Fibroblast of the aortic adventitia (primary cell): ENCODE data around the gene DIP2B. TPM values are rescaled to one million over a fixed set of nuclear protein-coding genes. Genes with fewer than 3 reads are reported as not detected.

Source experiments
- DNase-seq: peaks from one replicate; pipeline ENCODE4 v3.0.0-alpha.2; 2010; ENCODE audit warnings: low read depth
- H3K4me3 ChIP-seq: 2 replicates; pipeline ENCODE4 v1.5.1; 2011; ENCODE audit warnings: low read depth, mild to moderate bottlenecking, control low read depth, low read length, moderate library complexity
- CTCF ChIP-seq: IDR thresholded peaks from 2 replicates; pipeline ENCODE4 v1.5.1; 2011; ENCODE audit warnings: mild to moderate bottlenecking, low read length, control low read depth, inconsistent platforms; ENCODE audit not compliant: insufficient read depth
- total RNA-seq: library from RNA; depleted of rRNA; stranded (reverse); fragments of >200 nt; gene quantifications from 2 replicates; pipeline ENCODE4 v1.2.3, GENCODE V29; 2012; ENCODE audit warnings: low replicate concordance

Gene DIP2B
- total RNA-seq, 1 donor = 26.7 TPM

GRCh38 chr12:50508970-50509663, 4.3 kb downstream of the DIP2B start:
- no peak overlapping the region for H3K4me3 ChIP-seq
- DNase-seq = no peak
- no peak for TF ChIP-seq CTCF

GRCh38 chr12:50514526-50515276, 9.9 kb downstream of the DIP2B start:
- no peak for DNase-seq
- no peak for TF ChIP-seq CTCF
- no peak overlapping the region for H3K4me3 ChIP-seq

- no peak for DNase-seq
- TF ChIP-seq CTCF = no peak
- H3K4me3 ChIP-seq = no peak overlapping the region
Observed at GRCh38 chr12:50515587-50515986, 10.8 kb downstream of the DIP2B start.

GRCh38 chr12:50517421-50518048, 12.8 kb downstream of the DIP2B start:
- no peak overlapping the region for H3K4me3 ChIP-seq
- peak; percentile 57 for DNase-seq

GRCh38 chr12:50518090-50518489, 13.3 kb downstream of the DIP2B start:
- DNase-seq = no peak
- no peak overlapping the region for H3K4me3 ChIP-seq
- TF ChIP-seq CTCF = no peak

More at GRCh38 chr12:50517421-50518048, 12.8 kb downstream of the DIP2B start:
- TF ChIP-seq CTCF = no peak

- TF ChIP-seq CTCF = no peak
- H3K4me3 ChIP-seq = no peak overlapping the region
- no peak for DNase-seq
Observed at GRCh38 chr12:50519353-50519752, 14.6 kb downstream of the DIP2B start.
